GM18499 (cell line): ENCODE results near the gene SH2B2.
"Not testable (repeated sequence)": the region's sequence is repeated elsewhere in the genome, so short reads cannot be mapped to it uniquely, and the experiment has no call there.

Source experiments
- ATAC-seq: cut with Tn5 transposase; IDR thresholded peaks from one replicate; pipeline ENCODE4 v1.9.1; 2021; ENCODE audit warnings: moderate number of reproducible peaks; ENCODE audit not compliant: insufficient read depth, unreplicated experiment

The SH2B2 gene

GRCh38 chr7:102284891-102285539 lies 1.7 kb upstream of the SH2B2 start:
- ATAC-seq = no peak

- ATAC-seq = no peak
Observed at GRCh38 chr7:102285540-102286236, 980 bp upstream of the SH2B2 start.

DNA sequence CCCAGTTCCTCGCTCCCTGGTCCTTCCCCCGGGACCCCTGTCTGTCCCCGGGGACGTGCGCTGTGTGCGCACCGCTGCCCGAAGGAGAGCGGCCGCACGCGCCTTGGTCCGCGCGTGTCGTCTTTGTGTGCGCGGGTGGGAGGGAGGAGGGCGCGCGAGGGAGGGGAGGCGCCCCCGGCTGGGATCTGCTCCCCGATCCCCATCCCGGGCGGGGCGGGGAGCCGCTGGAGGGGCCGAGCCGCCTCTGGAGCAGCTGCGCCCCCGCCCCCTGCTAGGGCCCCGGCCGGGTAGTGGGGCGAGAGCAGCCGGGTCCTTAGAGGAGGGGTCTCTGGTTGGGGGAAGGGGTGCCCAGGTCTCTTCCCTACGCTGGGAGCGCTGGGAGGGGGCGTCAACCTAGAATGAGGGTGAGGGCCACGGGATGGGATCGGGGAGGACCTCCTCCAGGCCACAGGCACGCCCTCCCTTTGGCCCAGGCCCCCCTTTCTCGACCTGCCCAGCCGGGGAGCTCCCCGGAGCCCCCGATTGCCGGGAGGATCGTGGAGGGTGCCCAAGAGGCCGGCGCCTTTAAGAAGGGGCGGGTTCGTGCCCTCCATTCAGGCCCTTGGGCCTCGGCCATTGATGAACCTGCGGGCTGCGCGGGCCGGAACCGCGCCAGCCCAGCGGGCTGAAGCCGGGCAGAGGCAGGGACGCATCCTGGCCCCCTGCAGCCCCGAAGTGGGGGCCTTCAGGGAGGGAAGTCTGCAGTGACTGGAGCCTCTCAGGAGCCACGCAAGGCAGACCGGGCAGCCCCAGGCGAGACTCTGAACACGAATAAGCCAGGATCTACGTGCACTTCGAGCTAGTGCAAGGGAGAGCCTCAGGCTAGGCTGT lies 678 bp downstream of the SH2B2 start:
- ATAC-seq = no peak

DNA sequence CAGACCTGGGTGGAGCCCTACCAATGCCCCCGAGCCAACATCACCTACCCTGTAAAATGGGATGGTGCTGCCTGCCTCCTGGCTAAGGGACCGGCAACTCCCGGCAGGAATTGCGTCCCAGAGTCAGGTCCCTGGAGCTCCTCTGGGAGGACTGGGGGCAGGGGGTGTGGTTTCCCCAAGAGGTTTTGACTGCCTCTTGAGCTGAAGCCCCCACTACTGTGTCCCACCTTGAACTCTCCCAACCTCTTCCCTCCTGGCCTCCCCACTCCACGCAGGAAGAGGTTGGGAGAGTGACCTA lies 1.3 kb downstream of the SH2B2 start:
- no peak for ATAC-seq

DNA sequence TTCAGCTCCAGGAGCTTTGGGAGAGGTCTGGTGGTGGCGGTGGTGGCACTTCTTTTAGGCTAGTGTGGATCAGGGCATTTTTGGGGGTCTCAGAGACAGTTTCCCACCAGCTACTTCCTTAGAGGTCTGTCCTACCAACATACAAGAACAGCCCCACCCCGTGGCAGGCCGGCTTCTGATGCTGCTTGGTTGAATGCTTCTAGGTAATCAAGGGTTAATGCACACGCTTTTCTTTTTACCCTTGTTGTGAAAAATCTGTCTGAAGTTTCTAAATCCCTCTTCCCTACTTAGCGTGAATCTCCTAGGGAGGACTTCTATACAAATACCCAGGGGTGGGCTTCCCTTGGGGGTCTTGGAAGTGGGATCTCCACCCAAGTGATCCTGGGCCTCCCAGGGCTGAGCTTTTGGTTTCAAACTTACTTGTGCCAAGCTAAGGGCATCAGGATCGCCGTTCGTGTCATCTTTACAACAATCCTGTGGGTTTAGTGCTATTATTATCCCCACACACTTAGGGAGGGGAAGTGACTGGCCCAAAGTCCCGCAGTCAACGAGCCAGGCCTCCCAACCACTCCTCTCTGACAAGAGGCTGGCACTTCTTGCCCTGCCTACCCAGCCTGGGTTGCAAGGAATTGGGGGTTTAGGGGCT lies 1.7 kb downstream of the SH2B2 start:
- no peak for ATAC-seq

DNA sequence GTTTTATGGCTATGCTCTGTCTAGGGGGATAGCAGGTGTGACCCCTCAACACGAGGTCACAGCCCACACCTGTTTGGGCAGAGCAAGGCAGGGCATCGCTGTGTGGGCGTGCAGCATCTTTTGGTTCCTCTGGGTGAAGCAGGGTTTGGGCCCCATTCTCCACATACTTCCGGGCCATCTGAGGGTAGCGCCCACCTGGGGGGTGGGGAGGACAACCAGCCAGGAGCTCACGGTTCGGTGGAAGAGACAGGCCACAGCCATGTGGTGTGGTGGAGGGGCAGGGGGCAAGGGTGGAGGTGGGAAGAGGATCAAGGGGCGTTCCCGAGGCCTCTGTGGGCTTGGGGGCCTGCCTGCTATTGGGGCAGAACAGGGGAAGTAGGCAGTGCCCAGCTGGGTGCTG lies 2.4 kb downstream of the SH2B2 start:
- ATAC-seq = no peak

- ATAC-seq = peak; percentile 32
Observed at GRCh38 chr7:102291056-102291915, 4.6 kb downstream of the SH2B2 start.

- ATAC-seq = no peak
Observed at GRCh38 chr7:102291916-102292267, 5.2 kb downstream of the SH2B2 start.

GRCh38 chr7:102292813-102293798 lies 6.4 kb downstream of the SH2B2 start:
- no peak for ATAC-seq

DNA sequence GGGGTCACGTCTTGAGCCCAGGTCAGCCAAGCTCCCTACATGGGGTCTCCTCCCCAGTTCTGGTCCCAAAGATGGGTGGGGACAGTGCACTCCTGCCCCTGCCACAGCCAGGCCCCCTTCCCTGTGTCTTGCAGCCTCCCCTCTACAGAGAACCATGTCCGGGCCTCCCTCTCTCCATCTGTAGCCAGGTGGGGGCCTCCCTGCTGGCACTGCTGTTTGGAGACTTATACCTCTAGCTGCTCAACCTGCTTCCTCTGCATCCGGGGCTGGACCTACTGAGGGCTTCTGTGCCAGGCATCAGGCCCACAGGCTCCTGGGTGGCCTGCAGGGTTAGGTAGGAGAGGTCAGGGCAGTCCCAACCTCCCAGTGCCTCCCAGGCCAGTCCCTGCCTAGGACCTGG lies 7.9 kb downstream of the SH2B2 start:
- no peak for ATAC-seq

DNA sequence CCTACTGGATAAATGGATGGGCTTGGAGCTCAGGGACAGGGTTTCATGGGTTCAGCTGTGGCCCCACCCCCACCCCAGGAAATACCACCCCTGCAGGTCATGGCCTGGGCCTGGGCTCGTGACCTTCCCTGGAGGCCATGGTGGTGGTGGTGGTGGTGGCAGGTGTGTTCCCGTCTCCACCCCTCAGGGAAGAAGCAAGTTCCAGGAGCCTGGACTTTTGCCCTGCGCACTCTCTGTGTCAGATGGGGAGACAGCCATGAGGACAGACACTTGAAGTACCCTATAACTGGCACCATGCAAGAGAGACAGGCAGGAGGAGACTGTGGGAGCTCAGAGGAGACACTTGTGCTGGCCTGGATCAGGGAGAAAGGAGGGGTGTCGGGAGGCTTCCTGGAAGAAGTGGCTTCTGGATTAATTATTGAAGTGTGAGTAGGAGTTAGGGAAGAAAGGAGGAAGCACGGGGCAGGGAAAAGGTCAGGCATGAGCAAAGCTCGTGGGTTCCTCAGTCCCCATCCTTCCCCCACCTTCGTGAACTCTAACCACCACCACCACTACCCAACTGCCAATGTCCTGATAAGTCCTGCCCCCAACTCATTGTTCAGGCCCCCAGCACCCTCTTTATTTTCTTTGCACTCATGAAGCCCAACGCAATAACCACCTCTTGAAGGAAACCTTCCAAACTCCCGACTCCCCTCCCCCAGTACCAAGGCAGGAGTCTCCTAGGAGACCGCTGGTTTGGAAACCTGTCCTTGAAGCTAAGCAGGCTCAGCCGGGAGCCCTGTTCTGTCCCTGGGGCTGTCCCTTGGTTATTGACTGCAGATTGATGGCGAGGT lies 8.9 kb downstream of the SH2B2 start:
- no peak for ATAC-seq

DNA sequence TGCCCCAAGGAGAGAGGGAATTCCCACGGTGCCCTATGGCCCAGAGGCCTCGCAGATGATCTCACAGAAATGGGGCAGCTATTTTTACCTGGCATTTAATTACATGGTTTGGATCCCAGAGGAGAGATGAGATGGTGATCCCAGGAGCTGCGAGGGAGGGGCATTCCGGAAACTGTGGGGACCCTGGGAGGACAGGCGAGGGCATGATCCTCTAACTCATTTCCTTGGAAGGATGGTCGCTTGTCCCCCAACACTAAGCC lies 9.4 kb downstream of the SH2B2 start:
- no peak for ATAC-seq

DNA sequence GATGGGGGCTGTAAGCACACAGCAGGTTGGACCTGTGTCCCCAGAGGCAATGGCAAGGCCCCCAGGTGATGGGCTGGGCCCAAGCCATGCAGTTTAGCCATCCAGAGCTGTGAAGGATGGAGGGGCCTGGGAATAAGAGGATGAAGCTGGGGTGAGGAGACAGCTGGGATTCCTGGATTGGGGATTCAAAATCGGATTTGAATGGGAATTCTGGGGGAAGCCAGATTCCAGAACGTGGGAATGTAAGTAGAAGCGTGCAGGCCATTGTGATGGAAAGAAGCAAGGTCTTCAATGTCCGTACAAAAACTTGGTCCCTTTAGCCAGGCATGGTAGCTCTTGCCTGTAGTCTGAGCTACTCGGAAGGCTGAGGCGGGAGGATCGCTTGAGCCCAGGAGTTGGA lies 9.8 kb downstream of the SH2B2 start:
- ATAC-seq = no peak

DNA sequence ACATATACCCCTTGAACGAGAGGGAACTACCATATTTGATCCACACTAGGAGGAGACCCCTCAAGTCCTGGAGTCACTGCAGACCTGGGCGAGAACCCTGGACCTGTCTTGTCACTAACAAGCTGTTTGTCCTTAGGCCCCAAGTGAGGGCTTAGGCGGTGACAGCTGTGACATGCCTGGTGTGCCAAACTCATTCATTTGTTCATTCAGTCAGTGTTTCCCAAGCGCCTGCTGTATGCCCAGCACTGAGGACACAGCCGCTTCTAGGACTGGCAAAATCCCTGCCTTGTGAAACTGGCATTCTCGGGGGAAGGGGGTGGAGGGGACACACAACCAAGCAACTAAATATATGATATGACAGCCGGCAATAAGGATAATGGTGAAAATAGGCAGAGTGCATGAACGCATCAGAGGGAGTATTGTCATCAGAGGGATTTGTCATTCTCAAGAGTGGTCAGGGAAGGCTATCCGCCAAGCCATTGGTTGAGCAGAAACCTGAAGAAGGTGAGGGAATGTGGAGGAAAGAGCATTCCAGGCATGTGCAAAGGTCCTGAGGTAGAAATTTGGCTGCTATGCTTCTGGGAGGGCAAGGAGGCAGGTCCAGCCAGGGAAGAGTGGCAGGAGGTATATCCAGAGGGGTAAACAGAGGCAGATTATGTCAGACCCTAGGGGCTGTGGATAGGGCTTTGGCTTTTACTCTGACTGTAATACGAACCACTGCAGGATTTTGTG lies 11.0 kb downstream of the SH2B2 start:
- no peak for ATAC-seq

DNA sequence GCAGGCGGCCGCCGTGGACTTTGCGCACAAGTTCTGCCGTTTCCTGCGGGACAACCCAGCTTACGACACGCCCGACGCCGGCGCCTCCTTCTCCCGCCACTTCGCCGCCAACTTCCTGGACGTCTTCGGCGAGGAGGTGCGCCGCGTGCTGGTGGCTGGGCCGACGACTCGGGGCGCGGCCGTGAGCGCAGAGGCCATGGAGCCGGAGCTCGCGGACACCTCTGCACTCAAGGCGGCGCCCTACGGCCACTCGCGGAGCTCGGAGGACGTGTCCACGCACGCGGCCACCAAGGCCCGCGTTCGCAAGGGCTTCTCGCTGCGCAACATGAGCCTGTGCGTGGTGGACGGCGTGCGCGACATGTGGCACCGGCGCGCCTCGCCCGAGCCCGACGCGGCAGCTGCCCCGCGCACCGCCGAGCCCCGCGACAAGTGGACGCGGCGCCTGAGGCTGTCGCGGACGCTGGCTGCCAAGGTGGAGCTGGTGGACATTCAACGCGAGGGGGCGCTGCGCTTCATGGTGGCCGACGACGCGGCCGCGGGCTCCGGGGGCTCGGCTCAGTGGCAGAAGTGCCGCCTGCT lies 14.1 kb downstream of the SH2B2 start:
- no peak for ATAC-seq

GRCh38 chr7:102301367-102301766 lies 14.7 kb downstream of the SH2B2 start:
- ATAC-seq = not testable (repeated sequence)

- ATAC-seq = no peak
Observed at GRCh38 chr7:102302025-102302424, 15.4 kb downstream of the SH2B2 start.
